ENCODE data around the gene LHFPL2.

The LHFPL2 gene

GRCh38 chr5:78560000-78560855, 88.3 kb downstream of the LHFPL2 start:
- no peak for TF ChIP-seq FOXP2 (optimal IDR thresholded peaks at IDR 0.05; ENCODE audit: borderline replicate concordance, extremely low read depth, extremely low read length, insufficient read depth)
- no peak for TF ChIP-seq REST (IDR thresholded peaks at IDR 0.05; ENCODE audit: insufficient read depth in 1 of 2, low read depth in 2 of 2, low read length in 2 of 2)
- no peak for TF ChIP-seq TAF1 (IDR thresholded peaks at IDR 0.05; ENCODE audit: borderline replicate concordance, insufficient read depth, low read length)
- no peak for TF ChIP-seq POLR2AphosphoS5 (IDR thresholded peaks at IDR 0.05; ENCODE audit: low read depth, low read length)
- TF ChIP-seq SIN3A (IDR thresholded peaks at IDR 0.05; ENCODE audit: borderline replicate concordance, insufficient read depth, low read length) = no peak

GRCh38 chr5:78557601-78558000, 91.0 kb downstream of the LHFPL2 start:
- TF ChIP-seq SIN3A (IDR thresholded peaks at IDR 0.05; ENCODE audit: borderline replicate concordance, insufficient read depth, low read length) (no peak), FOXP2 (optimal IDR thresholded peaks at IDR 0.05; ENCODE audit: borderline replicate concordance, extremely low read depth, extremely low read length, insufficient read depth) (no peak), TAF1 (IDR thresholded peaks at IDR 0.05; ENCODE audit: borderline replicate concordance, insufficient read depth, low read length) (no peak), POLR2AphosphoS5 (IDR thresholded peaks at IDR 0.05; ENCODE audit: low read depth, low read length) (no peak), REST (IDR thresholded peaks at IDR 0.05; ENCODE audit: insufficient read depth in 1 of 2, low read depth in 2 of 2, low read length in 2 of 2) (no peak)

GRCh38 chr5:78555870-78556269, 92.7 kb downstream of the LHFPL2 start:
- TF ChIP-seq TAF1 (IDR thresholded peaks at IDR 0.05; ENCODE audit: borderline replicate concordance, insufficient read depth, low read length) (no peak), SIN3A (IDR thresholded peaks at IDR 0.05; ENCODE audit: borderline replicate concordance, insufficient read depth, low read length) (no peak), POLR2AphosphoS5 (IDR thresholded peaks at IDR 0.05; ENCODE audit: low read depth, low read length) (no peak), FOXP2 (optimal IDR thresholded peaks at IDR 0.05; ENCODE audit: borderline replicate concordance, extremely low read depth, extremely low read length, insufficient read depth) (no peak), REST (IDR thresholded peaks at IDR 0.05; ENCODE audit: insufficient read depth in 1 of 2, low read depth in 2 of 2, low read length in 2 of 2) (no peak)

GRCh38 chr5:78554670-78555069, 93.9 kb downstream of the LHFPL2 start:
- TF ChIP-seq REST (IDR thresholded peaks at IDR 0.05; ENCODE audit: insufficient read depth in 1 of 2, low read depth in 2 of 2, low read length in 2 of 2) (no peak), TAF1 (IDR thresholded peaks at IDR 0.05; ENCODE audit: borderline replicate concordance, insufficient read depth, low read length) (no peak), SIN3A (IDR thresholded peaks at IDR 0.05; ENCODE audit: borderline replicate concordance, insufficient read depth, low read length) (no peak), FOXP2 (optimal IDR thresholded peaks at IDR 0.05; ENCODE audit: borderline replicate concordance, extremely low read depth, extremely low read length, insufficient read depth) (no peak), POLR2AphosphoS5 (IDR thresholded peaks at IDR 0.05; ENCODE audit: low read depth, low read length) (no peak)

All from PFSK-1 (cell line).